Esophagus squamous epithelium (tissue), 4 donors: ENCODE measurements around the gene OTUB1.

Experiments used
- POLR2A ChIP-seq, 4 donors: fragments of 450-650 bp; IDR thresholded peaks; one replicate each; pipeline ENCODE4 v1.6.1; 2017; ENCODE audit warnings: antibody characterized with exemption in 4 of 4, mild to moderate bottlenecking in 4 of 4, moderate library complexity in 3 of 4
- TF ChIP-seq, protein P1 (sequence below), 6 experiments: fragments of 450-650 bp in 4 of 6; fragments of 200-600 bp in 2 of 6; sonication (generic) in 2 of 6; IDR thresholded peaks; one replicate each; pipeline ENCODE4 v1.5.1; 2016 to 2019; ENCODE audit warnings: antibody characterized with exemption in 6 of 6, mild to moderate bottlenecking in 4 of 6, moderate library complexity in 4 of 6

DNA sequence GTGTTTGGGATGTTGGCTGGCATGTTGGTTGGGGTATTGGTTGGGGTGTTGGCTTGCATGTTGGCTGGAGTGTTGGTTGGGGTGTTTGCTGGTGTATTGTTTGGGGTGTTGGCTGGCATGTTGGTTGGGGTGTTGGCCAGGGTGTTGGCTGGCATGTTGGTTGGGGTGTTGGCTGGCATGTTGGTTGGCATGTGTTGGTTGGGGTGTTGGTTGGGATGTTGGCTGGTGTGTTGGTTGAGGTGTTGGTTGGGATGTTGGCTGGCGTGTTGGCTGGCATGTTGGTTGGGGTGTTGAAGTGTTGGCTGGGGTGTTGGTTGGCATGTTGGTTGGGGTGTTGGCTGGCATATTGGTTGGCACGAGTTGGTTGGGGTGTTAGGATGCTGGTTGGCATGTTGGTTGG lies 24.5 kb downstream of the OTUB1 start:
- TF ChIP-seq, protein P1, sequence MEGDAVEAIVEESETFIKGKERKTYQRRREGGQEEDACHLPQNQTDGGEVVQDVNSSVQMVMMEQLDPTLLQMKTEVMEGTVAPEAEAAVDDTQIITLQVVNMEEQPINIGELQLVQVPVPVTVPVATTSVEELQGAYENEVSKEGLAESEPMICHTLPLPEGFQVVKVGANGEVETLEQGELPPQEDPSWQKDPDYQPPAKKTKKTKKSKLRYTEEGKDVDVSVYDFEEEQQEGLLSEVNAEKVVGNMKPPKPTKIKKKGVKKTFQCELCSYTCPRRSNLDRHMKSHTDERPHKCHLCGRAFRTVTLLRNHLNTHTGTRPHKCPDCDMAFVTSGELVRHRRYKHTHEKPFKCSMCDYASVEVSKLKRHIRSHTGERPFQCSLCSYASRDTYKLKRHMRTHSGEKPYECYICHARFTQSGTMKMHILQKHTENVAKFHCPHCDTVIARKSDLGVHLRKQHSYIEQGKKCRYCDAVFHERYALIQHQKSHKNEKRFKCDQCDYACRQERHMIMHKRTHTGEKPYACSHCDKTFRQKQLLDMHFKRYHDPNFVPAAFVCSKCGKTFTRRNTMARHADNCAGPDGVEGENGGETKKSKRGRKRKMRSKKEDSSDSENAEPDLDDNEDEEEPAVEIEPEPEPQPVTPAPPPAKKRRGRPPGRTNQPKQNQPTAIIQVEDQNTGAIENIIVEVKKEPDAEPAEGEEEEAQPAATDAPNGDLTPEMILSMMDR (IDR thresholded peaks at IDR 0.05) = no peak
- TF ChIP-seq POLR2A (IDR thresholded peaks at IDR 0.05) = no peak
